HepG2 (cell line): ENCODE measurements around the gene DUSP22. TPM values are rescaled to one million over a fixed set of nuclear protein-coding genes. Genes with fewer than 3 reads are reported as not detected.

Experiments used
- ATAC-seq: fragments of 200-7000 bp; cut with Tn5 transposase; 3 replicates; pipeline ENCODE4 v1.9.1; 2020; ENCODE audit warnings: mild to moderate bottlenecking, moderate library complexity
- BruUV-seq: library from RNA; stranded (reverse); fragments of 400-500 nt; replicated peaks from 2 replicates; lab custom pipeline; 2021; lab: Mats Ljungman, UMichigan
- CTCF ChIA-PET: fragments of 300-600 bp; formaldehyde crosslinking; extraction: SDS; loops from one replicate; lab custom pipeline; 2021; ENCODE audit warnings: low total read pairs, inconsistent platforms, low intra/inter-chr PET ratio; lab: Yijun Ruan, JAX
- POLR2A ChIA-PET: fragments of 350-600 bp; sonication (Branson Sonifier 250); formaldehyde crosslinking; loops from one replicate; lab custom pipeline; 2020; ENCODE audit warnings: antibody characterized with exemption, inconsistent platforms; lab: Yijun Ruan, JAX
- DNase-seq: peaks from one replicate; pipeline ENCODE4 v3.0.0-alpha.2; 2015; ENCODE audit warnings: low spot score
- FAIRE-seq: peaks from 3 replicates; lab custom pipeline; 2011; peaks lifted over from hg19 to GRCh38; lab: Jason Lieb, UNC
- H2AFZ ChIP-seq: one replicate; pipeline ENCODE4 v1.6.1; 2011; ENCODE audit warnings: low read length, inconsistent platforms
- H3K27ac ChIP-seq: fragments of 300-600 bp; 3 replicates; pipeline ENCODE4 v1.8.0; 2011; ENCODE audit warnings: mixed run types, mild to moderate bottlenecking, mixed read lengths, low read length, inconsistent platforms; ENCODE audit not compliant: insufficient read depth; ENCODE audit errors: extremely low read length
- H3K27me3 ChIP-seq, 2 experiments: fragments of 200-600 bp in 1 of 2; 2 replicates in 1 of 2; 3 replicates in 1 of 2; pipeline versions ENCODE4 v1.6.0 to v1.8.0; 2011; ENCODE audit warnings: low read length in 2 of 2, mild to moderate bottlenecking in 2 of 2, moderate library complexity in 2 of 2, inconsistent platforms in 1 of 2; ENCODE audit not compliant: insufficient read depth in 2 of 2, control insufficient read depth in 1 of 2
- H3K36me3 ChIP-seq, 2 experiments: fragments of 200-600 bp in 1 of 2; replicated peaks in 1 of 2; 2 replicates in 1 of 2; 3 replicates in 1 of 2; pipeline versions ENCODE4 v1.5.1 to v1.8.0; 2011; ENCODE audit warnings: low read length in 2 of 2, inconsistent platforms in 1 of 2; ENCODE audit not compliant: insufficient read depth in 2 of 2, control insufficient read depth in 1 of 2
- H3K4me1 ChIP-seq: 2 replicates; pipeline ENCODE4 v1.5.1; 2012; ENCODE audit warnings: low read length, inconsistent platforms; ENCODE audit not compliant: insufficient read depth
- H3K4me2 ChIP-seq: 2 replicates; pipeline ENCODE4 v1.6.0; 2011; ENCODE audit warnings: low read depth, low read length, inconsistent platforms
- H3K4me3 ChIP-seq, 3 experiments: fragments of 200-600 bp in 1 of 3; sonication (generic), shearing (Covaris generic) in 1 of 3; replicated peaks in 1 of 3; 2 replicates each; pipeline ENCODE4 v1.5.1; 2011 to 2016; ENCODE audit warnings: low read length in 3 of 3, inconsistent platforms in 2 of 3, low read depth in 2 of 3, mild to moderate bottlenecking in 2 of 3, control low read depth in 1 of 3, mixed read lengths in 1 of 3; ENCODE audit not compliant: insufficient read depth in 1 of 3
- H3K79me2 ChIP-seq: one replicate; pipeline ENCODE4 v1.6.1; 2011; ENCODE audit warnings: low read length, inconsistent platforms; ENCODE audit not compliant: insufficient read depth
- H3K9ac ChIP-seq: 2 replicates; pipeline ENCODE4 v1.6.0; 2011; ENCODE audit warnings: mild to moderate bottlenecking, low read depth, low read length, inconsistent platforms; ENCODE audit not compliant: insufficient read depth
- H3K9me3 ChIP-seq: 2 replicates; pipeline ENCODE4 v1.5.1; 2012; ENCODE audit warnings: mild to moderate bottlenecking, low read length
- H4K20me1 ChIP-seq: 2 replicates; pipeline ENCODE4 v1.6.0; 2011; ENCODE audit warnings: inconsistent platforms, mild to moderate bottlenecking, low read length, moderate library complexity; ENCODE audit not compliant: insufficient read depth
- E2F2 ChIP-seq: sonication (generic); formaldehyde crosslinking; IDR thresholded peaks from 2 replicates; pipeline ENCODE4 v1.4.0; 2020; ENCODE audit warnings: missing genetic modification reagents, borderline replicate concordance
- ZXDC ChIP-seq: sonication (generic); formaldehyde crosslinking; IDR thresholded peaks from 2 replicates; pipeline ENCODE4 v1.5.0; 2020; ENCODE audit warnings: mild to moderate bottlenecking, missing genetic modification reagents
- WGBS: methylation state at CpG from one replicate; pipeline ENCODE4 v1.1.6; 2017; ENCODE audit warnings: low lambda C conversion rate; 5-methylcytosine and 5-hydroxymethylcytosine counted together
- in situ Hi-C: cut with HindIII; loops from 2 replicates; pipeline ENCODE4 v1.10.0; 2017; ENCODE audit warnings: low pct_unique_long_range_greater_than_20kb; ENCODE audit not compliant: extremely low pct_ligation_motif_present
- intact Hi-C: fragments of 100-400 bp; cut with micrococcal nuclease; formaldehyde crosslinking; loops from one replicate; pipeline ENCODE4 v1.10.0; 2022; ENCODE audit not compliant: unreplicated experiment
- polyA plus RNA-seq, 8 experiments: library from polyadenylated mRNA; depleted of rRNA in 3 of 8; stranded (reverse) in 7 of 8; unstranded in 1 of 8; fragments of >200 nt; fragmentation: Illumina TruSeq in 4 of 8; extraction: Trizol in 4 of 8; gene quantifications; 2 replicates each; pipeline versions ENCODE4 v1.2.1 to v1.2.3, GENCODE V29; 2011 to 2016; ENCODE audit warnings: low read depth in 4 of 8, missing spikeins in 1 of 8, mixed read lengths in 1 of 8; ENCODE audit not compliant: insufficient read depth in 1 of 8
- total RNA-seq, 5 experiments: library from RNA; depleted of rRNA; stranded (reverse); fragments of >200 nt; fragmentation: Illumina TruSeq; extraction: Trizol; gene quantifications; 2 replicates each; pipeline ENCODE4 v1.2.3, GENCODE V29; 2016; ENCODE audit warnings: low read depth in 1 of 5

Gene DUSP22
- total and polyA plus RNA-seq, 2 of the 13 experiments (the other 11 are each of a cell fraction or from before 2014, with no cell fraction given) = 20.2 to 32.8 TPM

GRCh38 chr6:378958-379409, 86.7 kb downstream of the DUSP22 start:
- in situ Hi-C loops (no loop called here), intact Hi-C loops (no loop called here)
- BruUV-seq = no TSS peak
- peaks cover 17 to 91% of the 10 kb centered on the region in 2 experiments for H3K27me3 ChIP-seq
- no peaks in the 10 kb centered on the region for H3K79me2 ChIP-seq
- ChIA-PET POLR2A (no interaction called here), CTCF (no interaction called here)
- no peak overlapping the region for H3K27ac ChIP-seq
- no peaks in the 10 kb centered on the region; the same call in 1 of the 2 replicates for H4K20me1 ChIP-seq
- 47% methylated on average over 11 of the region's 11 CpGs for WGBS
- H3K4me1 ChIP-seq = no peaks in the 10 kb centered on the region
- DNase-seq = no peak
- no peak for TF ChIP-seq E2F2 (CRISPR knock-in tag)
- 0 out of 2 replicates have a peak, but pooled peaks have one; percentile 45 for TF ChIP-seq ZXDC
- no peak overlapping the region for H3K9ac ChIP-seq
- no peaks in the 10 kb centered on the region for H3K36me3 ChIP-seq
- no peaks in the 10 kb centered on the region for H3K9me3 ChIP-seq
- ATAC-seq = peak; percentile 12; the same call in 2 of the 3 replicates
- H2AFZ ChIP-seq = no peak overlapping the region
- no peak for FAIRE-seq
- no peak overlapping the region for H3K4me2 ChIP-seq
- no peak overlapping the region for H3K4me3 ChIP-seq
